IMR-90 (cell line): ENCODE results near the gene GOLGA6L24.
"Not testable (repeated sequence)": the region's sequence is repeated elsewhere in the genome, so short reads cannot be mapped to it uniquely, and the experiment has no call there.

ENCODE experiments used
- CEBPB ChIP-seq: IDR thresholded peaks from 2 replicates; pipeline ENCODE4 v1.6.1; 2012; ENCODE audit warnings: low read depth, low read length, improper control_type of control experiment
- CTCF ChIP-seq: conservative IDR thresholded peaks from 2 replicates; pipeline ENCODE4 v1.5.1; 2012; ENCODE audit warnings: mild to moderate bottlenecking, low read depth, low read length, improper control_type of control experiment
- MAZ ChIP-seq: IDR thresholded peaks from 2 replicates; pipeline ENCODE4 v1.6.1; 2012; ENCODE audit warnings: low read depth, mild to moderate bottlenecking, low read length, improper control_type of control experiment, moderate library complexity, borderline replicate concordance
- POLR2A ChIP-seq: IDR thresholded peaks from 2 replicates; pipeline ENCODE4 v1.6.1; 2012; ENCODE audit warnings: mild to moderate bottlenecking, low read depth, low read length

GRCh38 chr15:28380053-28380452 lies 22.2 kb upstream of the GOLGA6L24 start:
- not testable (repeated sequence) for TF ChIP-seq CTCF, MAZ, CEBPB, POLR2A
